ENCODE results near the gene COX7B2. TPM values are rescaled to one million over a fixed set of nuclear protein-coding genes. Genes with fewer than 3 reads are reported as not detected.
A peak's percentile ranks its signal among the peaks of the same experiment; 100 is the strongest.

COX7B2 gene
- total RNA-seq, 1 experiment from 2014 or later, result not detected

DNA sequence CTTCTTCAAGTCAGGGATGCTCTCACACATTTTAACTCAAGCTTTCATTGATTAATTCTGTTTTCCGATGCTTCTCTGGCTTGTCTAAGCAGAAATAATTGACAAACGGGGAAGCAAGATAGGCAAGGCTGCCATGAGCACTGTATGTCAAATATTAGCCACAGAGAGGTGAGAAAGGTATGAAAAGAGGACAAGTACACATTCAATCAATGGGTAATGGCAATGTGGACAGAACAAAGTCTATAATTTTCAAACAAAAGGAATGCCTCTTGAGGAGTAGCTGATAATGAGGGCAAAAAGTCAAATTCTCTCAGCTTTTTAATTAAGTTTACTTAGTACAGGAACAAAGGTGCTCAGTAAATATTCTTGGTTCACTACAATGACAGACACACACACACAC, 19.6 kb downstream of the COX7B2 start:
- H3K4me3 Mint-ChIP-seq (ENCODE audit: low read depth, unreplicated experiment), result no peak overlapping the region

DNA sequence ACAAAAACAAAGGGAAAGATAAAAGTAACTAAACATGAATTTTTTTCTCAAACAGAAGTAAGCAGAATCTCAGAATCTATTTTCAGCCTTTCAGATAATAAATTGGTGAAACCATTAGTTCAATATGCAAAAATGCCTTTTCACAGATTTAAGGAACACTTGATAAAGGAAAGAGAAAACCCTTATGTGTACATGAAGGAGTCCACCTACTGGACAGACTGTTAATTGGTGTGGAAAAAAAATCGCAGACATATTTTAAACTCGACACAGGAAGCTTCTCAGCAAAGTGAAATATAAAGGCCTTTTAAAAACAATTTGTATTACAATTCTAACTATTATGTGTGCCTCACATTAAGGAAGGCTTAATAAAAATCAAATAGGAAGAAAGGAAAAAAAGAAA, 22.3 kb downstream of the COX7B2 start:
- no peaks in the 10 kb centered on the region for H3K4me1 Mint-ChIP-seq (ENCODE audit: low read depth, unreplicated experiment)
- TF ChIP-seq CTCF (IDR thresholded peaks at IDR 0.05; ENCODE audit: unreplicated experiment), result peak; percentile 17
- intact Hi-C loops (cut with micrococcal nuclease; ENCODE audit: unreplicated experiment), result no loop called here
- no TSS peak for BruUV-seq (replicated peaks)
- H3K9me3 Mint-ChIP-seq (ENCODE audit: low read depth, unreplicated experiment), result no peaks in the 10 kb centered on the region
- no peaks in the 10 kb centered on the region for H3K27me3 Mint-ChIP-seq (ENCODE audit: unreplicated experiment)
- H3K36me3 Mint-ChIP-seq (ENCODE audit: insufficient read depth, unreplicated experiment), result no peaks in the 10 kb centered on the region
- CTCF ChIA-PET, result no interaction called here
- H3K4me3 Mint-ChIP-seq (ENCODE audit: low read depth, unreplicated experiment), result no peak overlapping the region
- no peak overlapping the region for H3K27ac Mint-ChIP-seq (ENCODE audit: unreplicated experiment)
- DNase-seq, result no peak

More for the DNA sequence above, 19.6 kb downstream of the COX7B2 start:
- no TSS peak for BruUV-seq (replicated peaks)
- intact Hi-C loops (cut with micrococcal nuclease; ENCODE audit: unreplicated experiment), result no loop called here
- Mint-ChIP-seq H3K27ac (ENCODE audit: unreplicated experiment) (no peak overlapping the region), H3K9me3 (ENCODE audit: low read depth, unreplicated experiment) (no peaks in the 10 kb centered on the region), H3K36me3 (ENCODE audit: insufficient read depth, unreplicated experiment) (no peaks in the 10 kb centered on the region), H3K4me1 (ENCODE audit: low read depth, unreplicated experiment) (no peaks in the 10 kb centered on the region), H3K27me3 (ENCODE audit: unreplicated experiment) (no peaks in the 10 kb centered on the region)
- no peak for DNase-seq
- CTCF ChIA-PET, result interaction anchor here (0.7 kb wide), 1 partner anchor 210 kb away, joined by 3 read pairs; no protein-coding TSS in a partner anchor
- TF ChIP-seq CTCF (IDR thresholded peaks at IDR 0.05; ENCODE audit: unreplicated experiment), result no peak

DNA sequence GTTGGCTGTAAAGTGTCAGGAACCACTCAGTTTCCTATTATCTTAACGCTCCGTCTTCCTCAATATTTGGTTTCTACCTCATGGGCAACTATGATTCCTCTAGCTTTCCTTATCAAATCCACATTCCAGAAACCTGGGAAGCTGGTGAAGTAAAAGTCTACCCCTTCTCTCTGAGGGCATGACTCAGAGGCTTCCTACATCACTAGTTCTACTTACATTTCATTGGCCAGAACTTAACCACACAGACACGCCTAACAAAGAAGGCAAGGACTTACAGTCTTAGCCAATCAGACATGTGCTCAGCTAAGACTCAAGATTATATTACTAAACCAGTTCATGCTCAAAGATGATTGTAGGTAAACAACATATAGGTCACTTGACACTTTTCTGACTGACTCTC, 30.4 kb downstream of the COX7B2 start:
- Mint-ChIP-seq H3K27me3 (ENCODE audit: unreplicated experiment) (no peaks in the 10 kb centered on the region), H3K27ac (ENCODE audit: unreplicated experiment) (no peak overlapping the region), H3K9me3 (ENCODE audit: low read depth, unreplicated experiment) (peaks cover 2% of the 10 kb centered on the region), H3K4me3 (ENCODE audit: low read depth, unreplicated experiment) (no peak overlapping the region), H3K4me1 (ENCODE audit: low read depth, unreplicated experiment) (no peaks in the 10 kb centered on the region), H3K36me3 (ENCODE audit: insufficient read depth, unreplicated experiment) (no peaks in the 10 kb centered on the region)
- no peak for TF ChIP-seq CTCF (IDR thresholded peaks at IDR 0.05; ENCODE audit: unreplicated experiment)
- intact Hi-C loops (cut with micrococcal nuclease; ENCODE audit: unreplicated experiment), result no loop called here
- CTCF ChIA-PET, result no interaction called here
- DNase-seq, result no peak
- BruUV-seq (replicated peaks), result no TSS peak

- no TSS peak for BruUV-seq (replicated peaks)
- intact Hi-C loops (cut with micrococcal nuclease; ENCODE audit: unreplicated experiment), result no loop called here
- Mint-ChIP-seq H3K27ac (ENCODE audit: unreplicated experiment) (no peak overlapping the region), H3K36me3 (ENCODE audit: insufficient read depth, unreplicated experiment) (no peaks in the 10 kb centered on the region), H3K27me3 (ENCODE audit: unreplicated experiment) (no peaks in the 10 kb centered on the region), H3K9me3 (ENCODE audit: low read depth, unreplicated experiment) (peaks cover 2% of the 10 kb centered on the region), H3K4me1 (ENCODE audit: low read depth, unreplicated experiment) (no peaks in the 10 kb centered on the region), H3K4me3 (ENCODE audit: low read depth, unreplicated experiment) (no peak overlapping the region)
- no peak for DNase-seq
- CTCF ChIA-PET, result no interaction called here
- no peak for TF ChIP-seq CTCF (IDR thresholded peaks at IDR 0.05; ENCODE audit: unreplicated experiment)
Observed at GRCh38 chr4:46874811-46875210, 34.2 kb downstream of the COX7B2 start.
